ENCODE data around the gene STRADB.

DNA sequence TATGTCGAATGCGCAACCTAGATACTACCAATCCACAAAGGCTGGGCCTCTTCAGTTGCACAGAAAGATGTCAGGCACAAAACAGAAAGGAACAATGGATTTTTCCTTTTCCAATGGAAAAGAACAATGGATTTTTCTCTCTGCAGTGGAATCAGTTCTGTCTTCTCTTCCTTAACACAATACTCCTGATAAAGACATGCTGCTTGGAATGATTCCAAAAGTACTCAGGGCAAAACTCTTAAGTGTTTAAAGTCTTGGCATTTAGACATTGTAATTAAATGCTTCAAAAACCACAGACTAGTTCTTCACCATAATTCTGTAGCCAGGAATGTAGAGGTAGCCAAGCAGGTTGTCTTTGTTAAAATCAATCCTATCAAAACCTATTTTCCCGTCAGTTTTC lies 47.7 kb upstream of the STRADB start:
- TF ChIP-seq, protein P1, sequence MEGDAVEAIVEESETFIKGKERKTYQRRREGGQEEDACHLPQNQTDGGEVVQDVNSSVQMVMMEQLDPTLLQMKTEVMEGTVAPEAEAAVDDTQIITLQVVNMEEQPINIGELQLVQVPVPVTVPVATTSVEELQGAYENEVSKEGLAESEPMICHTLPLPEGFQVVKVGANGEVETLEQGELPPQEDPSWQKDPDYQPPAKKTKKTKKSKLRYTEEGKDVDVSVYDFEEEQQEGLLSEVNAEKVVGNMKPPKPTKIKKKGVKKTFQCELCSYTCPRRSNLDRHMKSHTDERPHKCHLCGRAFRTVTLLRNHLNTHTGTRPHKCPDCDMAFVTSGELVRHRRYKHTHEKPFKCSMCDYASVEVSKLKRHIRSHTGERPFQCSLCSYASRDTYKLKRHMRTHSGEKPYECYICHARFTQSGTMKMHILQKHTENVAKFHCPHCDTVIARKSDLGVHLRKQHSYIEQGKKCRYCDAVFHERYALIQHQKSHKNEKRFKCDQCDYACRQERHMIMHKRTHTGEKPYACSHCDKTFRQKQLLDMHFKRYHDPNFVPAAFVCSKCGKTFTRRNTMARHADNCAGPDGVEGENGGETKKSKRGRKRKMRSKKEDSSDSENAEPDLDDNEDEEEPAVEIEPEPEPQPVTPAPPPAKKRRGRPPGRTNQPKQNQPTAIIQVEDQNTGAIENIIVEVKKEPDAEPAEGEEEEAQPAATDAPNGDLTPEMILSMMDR (IDR thresholded peaks at IDR 0.05) = no peak
- no peak for TF ChIP-seq POLR2A (IDR thresholded peaks at IDR 0.05)
